Fibroblast of lung (primary cell): ENCODE results near the gene S100A1.

Experiments
- EZH2 ChIP-seq: IDR thresholded peaks from 2 replicates; pipeline ENCODE4 v1.5.1; 2012; ENCODE audit warnings: low read length, control low read depth, mild to moderate bottlenecking; ENCODE audit errors: missing control alignments
- TF ChIP-seq, protein P1 (sequence below), 2 donors: IDR thresholded peaks in 1 of 2; conservative IDR thresholded peaks in 1 of 2; 1 replicate in 1 of 2; 2 replicates in 1 of 2; pipeline ENCODE4 v1.5.1; 2011 to 2012; ENCODE audit warnings: low read length in 2 of 2, control low read depth in 1 of 2, inconsistent platforms in 1 of 2, low read depth in 1 of 2, mild to moderate bottlenecking in 1 of 2

DNA sequence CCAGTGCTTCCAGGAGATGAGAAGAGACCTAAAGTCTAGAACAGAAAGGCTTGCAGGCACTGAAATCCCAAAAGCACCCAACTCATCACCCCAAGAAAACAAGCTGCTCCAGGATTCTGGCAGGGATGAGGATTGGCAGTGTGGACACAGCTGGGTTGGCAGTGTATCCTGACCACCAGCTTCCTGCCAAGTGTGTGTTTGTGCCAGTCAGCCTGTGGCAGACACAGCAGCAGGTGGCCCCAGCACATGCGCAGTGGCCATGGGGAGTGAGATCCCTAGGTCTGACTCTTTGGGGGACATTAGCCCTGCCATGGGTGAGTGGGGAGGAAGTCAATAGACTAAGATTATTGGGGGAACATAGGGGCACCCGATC, 21.6 kb downstream of the S100A1 start:
- TF ChIP-seq, protein P1, sequence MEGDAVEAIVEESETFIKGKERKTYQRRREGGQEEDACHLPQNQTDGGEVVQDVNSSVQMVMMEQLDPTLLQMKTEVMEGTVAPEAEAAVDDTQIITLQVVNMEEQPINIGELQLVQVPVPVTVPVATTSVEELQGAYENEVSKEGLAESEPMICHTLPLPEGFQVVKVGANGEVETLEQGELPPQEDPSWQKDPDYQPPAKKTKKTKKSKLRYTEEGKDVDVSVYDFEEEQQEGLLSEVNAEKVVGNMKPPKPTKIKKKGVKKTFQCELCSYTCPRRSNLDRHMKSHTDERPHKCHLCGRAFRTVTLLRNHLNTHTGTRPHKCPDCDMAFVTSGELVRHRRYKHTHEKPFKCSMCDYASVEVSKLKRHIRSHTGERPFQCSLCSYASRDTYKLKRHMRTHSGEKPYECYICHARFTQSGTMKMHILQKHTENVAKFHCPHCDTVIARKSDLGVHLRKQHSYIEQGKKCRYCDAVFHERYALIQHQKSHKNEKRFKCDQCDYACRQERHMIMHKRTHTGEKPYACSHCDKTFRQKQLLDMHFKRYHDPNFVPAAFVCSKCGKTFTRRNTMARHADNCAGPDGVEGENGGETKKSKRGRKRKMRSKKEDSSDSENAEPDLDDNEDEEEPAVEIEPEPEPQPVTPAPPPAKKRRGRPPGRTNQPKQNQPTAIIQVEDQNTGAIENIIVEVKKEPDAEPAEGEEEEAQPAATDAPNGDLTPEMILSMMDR (conservative IDR thresholded peaks at IDR 0.05 in 1 of 2, IDR thresholded peaks at IDR 0.05 in 1 of 2; ENCODE audit: low read depth in 1 of 2, low read length in 2 of 2): no peak
- no peak for TF ChIP-seq EZH2
